ENCODE measurements around the gene OTOS.

DNA sequence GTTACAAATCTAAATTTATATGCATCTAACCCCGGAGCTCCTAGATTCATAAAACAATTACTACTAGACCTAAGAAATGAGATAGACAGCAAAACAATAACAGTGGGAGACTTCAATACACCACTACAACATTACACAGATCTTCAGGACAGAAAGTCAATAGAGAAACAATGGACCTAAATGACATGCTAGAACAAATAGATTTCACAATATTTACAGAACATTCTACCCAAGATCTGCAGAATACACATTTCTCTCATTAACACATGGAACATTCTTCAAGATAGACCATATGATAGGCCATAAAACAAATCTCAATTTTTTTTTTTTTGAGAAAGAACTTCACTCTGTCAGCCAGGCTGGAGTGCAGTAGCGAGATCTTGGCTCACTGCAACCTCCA, 42.1 kb downstream of the OTOS start:
- TF ChIP-seq EZH2 (IDR thresholded peaks at IDR 0.05; ENCODE audit: borderline replicate concordance, insufficient read depth, low read length, poor library complexity, severe bottlenecking), result no peak
- TF ChIP-seq, protein P1, sequence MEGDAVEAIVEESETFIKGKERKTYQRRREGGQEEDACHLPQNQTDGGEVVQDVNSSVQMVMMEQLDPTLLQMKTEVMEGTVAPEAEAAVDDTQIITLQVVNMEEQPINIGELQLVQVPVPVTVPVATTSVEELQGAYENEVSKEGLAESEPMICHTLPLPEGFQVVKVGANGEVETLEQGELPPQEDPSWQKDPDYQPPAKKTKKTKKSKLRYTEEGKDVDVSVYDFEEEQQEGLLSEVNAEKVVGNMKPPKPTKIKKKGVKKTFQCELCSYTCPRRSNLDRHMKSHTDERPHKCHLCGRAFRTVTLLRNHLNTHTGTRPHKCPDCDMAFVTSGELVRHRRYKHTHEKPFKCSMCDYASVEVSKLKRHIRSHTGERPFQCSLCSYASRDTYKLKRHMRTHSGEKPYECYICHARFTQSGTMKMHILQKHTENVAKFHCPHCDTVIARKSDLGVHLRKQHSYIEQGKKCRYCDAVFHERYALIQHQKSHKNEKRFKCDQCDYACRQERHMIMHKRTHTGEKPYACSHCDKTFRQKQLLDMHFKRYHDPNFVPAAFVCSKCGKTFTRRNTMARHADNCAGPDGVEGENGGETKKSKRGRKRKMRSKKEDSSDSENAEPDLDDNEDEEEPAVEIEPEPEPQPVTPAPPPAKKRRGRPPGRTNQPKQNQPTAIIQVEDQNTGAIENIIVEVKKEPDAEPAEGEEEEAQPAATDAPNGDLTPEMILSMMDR (IDR thresholded peaks at IDR 0.05; ENCODE audit: poor library complexity, severe bottlenecking), result no peak
- no peak for TF ChIP-seq POLR2AphosphoS5 (IDR thresholded peaks at IDR 0.05)
- TF ChIP-seq SMC3 (conservative IDR thresholded peaks at IDR 0.05; ENCODE audit: poor library complexity), result no peak
- TF ChIP-seq, protein P2, sequence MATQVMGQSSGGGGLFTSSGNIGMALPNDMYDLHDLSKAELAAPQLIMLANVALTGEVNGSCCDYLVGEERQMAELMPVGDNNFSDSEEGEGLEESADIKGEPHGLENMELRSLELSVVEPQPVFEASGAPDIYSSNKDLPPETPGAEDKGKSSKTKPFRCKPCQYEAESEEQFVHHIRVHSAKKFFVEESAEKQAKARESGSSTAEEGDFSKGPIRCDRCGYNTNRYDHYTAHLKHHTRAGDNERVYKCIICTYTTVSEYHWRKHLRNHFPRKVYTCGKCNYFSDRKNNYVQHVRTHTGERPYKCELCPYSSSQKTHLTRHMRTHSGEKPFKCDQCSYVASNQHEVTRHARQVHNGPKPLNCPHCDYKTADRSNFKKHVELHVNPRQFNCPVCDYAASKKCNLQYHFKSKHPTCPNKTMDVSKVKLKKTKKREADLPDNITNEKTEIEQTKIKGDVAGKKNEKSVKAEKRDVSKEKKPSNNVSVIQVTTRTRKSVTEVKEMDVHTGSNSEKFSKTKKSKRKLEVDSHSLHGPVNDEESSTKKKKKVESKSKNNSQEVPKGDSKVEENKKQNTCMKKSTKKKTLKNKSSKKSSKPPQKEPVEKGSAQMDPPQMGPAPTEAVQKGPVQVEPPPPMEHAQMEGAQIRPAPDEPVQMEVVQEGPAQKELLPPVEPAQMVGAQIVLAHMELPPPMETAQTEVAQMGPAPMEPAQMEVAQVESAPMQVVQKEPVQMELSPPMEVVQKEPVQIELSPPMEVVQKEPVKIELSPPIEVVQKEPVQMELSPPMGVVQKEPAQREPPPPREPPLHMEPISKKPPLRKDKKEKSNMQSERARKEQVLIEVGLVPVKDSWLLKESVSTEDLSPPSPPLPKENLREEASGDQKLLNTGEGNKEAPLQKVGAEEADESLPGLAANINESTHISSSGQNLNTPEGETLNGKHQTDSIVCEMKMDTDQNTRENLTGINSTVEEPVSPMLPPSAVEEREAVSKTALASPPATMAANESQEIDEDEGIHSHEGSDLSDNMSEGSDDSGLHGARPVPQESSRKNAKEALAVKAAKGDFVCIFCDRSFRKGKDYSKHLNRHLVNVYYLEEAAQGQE (IDR thresholded peaks at IDR 0.05; ENCODE audit: borderline replicate concordance), result no peak
- no peak for TF ChIP-seq RAD21 (conservative IDR thresholded peaks at IDR 0.05)

Measured in neural cell (in vitro differentiated cells).